OCI-M1 (cell line): ENCODE data around the gene YES1.

ENCODE experiments used
- DNase-seq: peaks from one replicate; lab custom pipeline; 2025; lab: John Stamatoyannopoulos, UW

The YES1 gene

GRCh38 chr18:811892-812375 is at the start of gene YES1:
YES1 (minus strand) TSS chr18:812242; CDS start chr18:756827, 55,415 bp downstream.
- no peak for DNase-seq

- no peak for DNase-seq
Measured at GRCh38 chr18:857986-858385, 45.9 kb upstream of the YES1 start.

GRCh38 chr18:853471-853870 is 41.4 kb upstream of the YES1 start:
- no peak for DNase-seq

- no peak for DNase-seq
Measured at GRCh38 chr18:850960-851359, 38.9 kb upstream of the YES1 start.

GRCh38 chr18:849021-849420 is 37.0 kb upstream of the YES1 start:
- DNase-seq: no peak

- DNase-seq: no peak
Measured at GRCh38 chr18:848062-848861, 36.2 kb upstream of the YES1 start.

GRCh38 chr18:845152-845819 is 33.2 kb upstream of the YES1 start:
- DNase-seq: peak; percentile 41

GRCh38 chr18:841647-842370 is 29.8 kb upstream of the YES1 start:
- peak; percentile 60 for DNase-seq

- no peak for DNase-seq
Measured at GRCh38 chr18:840516-840915, 28.5 kb upstream of the YES1 start.

GRCh38 chr18:840023-840408 is 28.0 kb upstream of the YES1 start:
- peak; percentile 31 for DNase-seq

- peak; percentile 93 for DNase-seq
Measured at GRCh38 chr18:839224-840022, 27.4 kb upstream of the YES1 start.

- DNase-seq: no peak
Measured at GRCh38 chr18:837922-838321, 25.9 kb upstream of the YES1 start.

GRCh38 chr18:834082-834720 is 22.2 kb upstream of the YES1 start:
- no peak for DNase-seq

GRCh38 chr18:833197-833596 is 21.2 kb upstream of the YES1 start:
- no peak for DNase-seq

- peak; percentile 20 for DNase-seq
Measured at GRCh38 chr18:832085-832681, 20.1 kb upstream of the YES1 start.

GRCh38 chr18:830315-830901 is 18.4 kb upstream of the YES1 start:
- peak; percentile 82 for DNase-seq

- no peak for DNase-seq
Measured at GRCh38 chr18:829432-829831, 17.4 kb upstream of the YES1 start.

- no peak for DNase-seq
Measured at GRCh38 chr18:827093-827677, 15.1 kb upstream of the YES1 start.

GRCh38 chr18:825891-826585 is 14.0 kb upstream of the YES1 start:
- peak; percentile 25 for DNase-seq

GRCh38 chr18:824179-824578 is 12.1 kb upstream of the YES1 start:
- DNase-seq: no peak
